HG03103 (cell line): ENCODE measurements around the gene AFF4.
"Not testable (repeated sequence)": the region's sequence is repeated elsewhere in the genome, so short reads cannot be mapped to it uniquely, and the experiment has no call there.

Experiments used
- ATAC-seq: cut with Tn5 transposase; IDR thresholded peaks from one replicate; pipeline ENCODE4 v1.9.1; 2021; ENCODE audit warnings: low read depth; ENCODE audit not compliant: unreplicated experiment

The AFF4 gene

GRCh38 chr5:132865668-132866341 lies 97.6 kb downstream of the AFF4 start:
- ATAC-seq = peak; percentile 16

GRCh38 chr5:132860742-132861141 lies 102.7 kb downstream of the AFF4 start:
- no peak for ATAC-seq

GRCh38 chr5:132859889-132860437 lies 103.5 kb downstream of the AFF4 start:
- ATAC-seq = no peak

GRCh38 chr5:132856011-132856410 lies 107.4 kb downstream of the AFF4 start:
- ATAC-seq = no peak

- ATAC-seq = not testable (repeated sequence)
Observed at GRCh38 chr5:132854992-132855391, 108.4 kb downstream of the AFF4 start.

GRCh38 chr5:132854301-132854700 lies 109.1 kb downstream of the AFF4 start:
- no peak for ATAC-seq

GRCh38 chr5:132853790-132854189 lies 109.6 kb downstream of the AFF4 start:
- ATAC-seq = no peak

- ATAC-seq = no peak
Observed at GRCh38 chr5:132853323-132853722, 110.1 kb downstream of the AFF4 start.

- ATAC-seq = no peak
Observed at GRCh38 chr5:132850066-132850465, 113.4 kb downstream of the AFF4 start.

- no peak for ATAC-seq
Observed at GRCh38 chr5:132849347-132849746, 114.1 kb downstream of the AFF4 start.

GRCh38 chr5:132848270-132848669 lies 115.2 kb downstream of the AFF4 start:
- ATAC-seq = no peak

GRCh38 chr5:132841305-132841704 lies 122.1 kb downstream of the AFF4 start:
- no peak for ATAC-seq

GRCh38 chr5:132840896-132841295 lies 122.5 kb downstream of the AFF4 start:
- no peak for ATAC-seq

- no peak for ATAC-seq
Observed at GRCh38 chr5:132840313-132840712, 123.1 kb downstream of the AFF4 start.

GRCh38 chr5:132839426-132840301 lies 123.8 kb downstream of the AFF4 start:
- ATAC-seq = no peak

GRCh38 chr5:132838516-132839282 lies 124.7 kb downstream of the AFF4 start:
- ATAC-seq = no peak

GRCh38 chr5:132837868-132838267 lies 125.6 kb downstream of the AFF4 start:
- no peak for ATAC-seq

GRCh38 chr5:132836852-132837251 lies 126.6 kb downstream of the AFF4 start:
- ATAC-seq = no peak

- no peak for ATAC-seq
Observed at GRCh38 chr5:132834057-132834456, 129.4 kb downstream of the AFF4 start.

- no peak for ATAC-seq
Observed at GRCh38 chr5:132832612-132833011, 130.8 kb downstream of the AFF4 start.
